GM19099 (cell line): Measurements from ENCODE around the gene PCK2.

Experiments
- POLR2A ChIP-seq: IDR thresholded peaks from 3 replicates; pipeline ENCODE4 v1.6.1; 2011; ENCODE audit warnings: low read depth; ENCODE audit not compliant: insufficient read length; ENCODE audit errors: extremely low read depth

Gene PCK2

DNA sequence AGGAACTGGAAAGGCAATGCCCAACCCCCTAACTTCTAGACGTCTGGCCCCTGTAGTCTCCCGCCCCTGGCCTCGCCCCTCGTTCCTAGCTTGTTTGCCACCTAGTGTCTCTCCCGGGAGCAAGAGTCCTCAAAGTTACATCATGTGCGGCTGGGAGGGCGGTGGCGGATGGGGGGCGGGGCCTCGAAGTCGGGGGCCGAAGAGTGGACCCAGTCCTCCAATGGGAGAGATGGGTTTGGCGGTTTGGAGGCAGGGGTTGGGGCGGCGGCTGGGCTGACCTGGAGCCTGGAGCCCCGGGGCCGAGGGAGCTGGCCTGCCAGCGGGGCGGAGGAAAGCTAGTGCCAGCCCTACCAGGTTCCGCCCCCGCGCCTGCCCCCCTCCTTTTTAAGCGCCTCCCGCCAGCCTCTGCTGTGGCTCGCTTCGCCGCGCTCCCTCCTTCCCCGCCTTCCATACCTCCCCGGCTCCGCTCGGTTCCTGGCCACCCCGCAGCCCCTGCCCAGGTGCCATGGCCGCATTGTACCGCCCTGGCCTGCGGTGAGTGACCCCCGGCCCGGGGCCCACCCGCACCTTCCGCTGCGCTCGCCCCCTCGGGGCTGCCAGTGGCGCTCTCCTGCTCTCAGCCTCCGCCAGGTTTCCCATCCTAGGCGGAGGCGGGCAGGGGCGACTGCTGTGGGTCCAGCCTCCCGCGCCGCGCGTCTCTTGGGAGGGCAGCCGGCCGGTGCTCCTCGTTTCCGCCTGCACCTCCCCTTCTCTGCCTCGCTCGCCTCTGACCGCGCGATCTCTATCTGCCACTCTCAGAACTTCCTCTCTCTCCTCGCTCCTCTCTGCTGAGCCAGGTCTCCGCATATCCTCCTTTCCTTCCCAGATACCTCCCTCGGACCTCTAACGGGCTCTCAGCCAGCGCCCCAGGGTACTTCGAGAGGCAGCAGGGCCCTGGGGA is at the start of gene PCK2:
TSS of gene PCK2 (plus strand) at position 411 of the 940 bp plus-strand sequence. CDS start at position 506, 95 bp downstream.
- TF ChIP-seq POLR2A = peak; percentile 98

DNA sequence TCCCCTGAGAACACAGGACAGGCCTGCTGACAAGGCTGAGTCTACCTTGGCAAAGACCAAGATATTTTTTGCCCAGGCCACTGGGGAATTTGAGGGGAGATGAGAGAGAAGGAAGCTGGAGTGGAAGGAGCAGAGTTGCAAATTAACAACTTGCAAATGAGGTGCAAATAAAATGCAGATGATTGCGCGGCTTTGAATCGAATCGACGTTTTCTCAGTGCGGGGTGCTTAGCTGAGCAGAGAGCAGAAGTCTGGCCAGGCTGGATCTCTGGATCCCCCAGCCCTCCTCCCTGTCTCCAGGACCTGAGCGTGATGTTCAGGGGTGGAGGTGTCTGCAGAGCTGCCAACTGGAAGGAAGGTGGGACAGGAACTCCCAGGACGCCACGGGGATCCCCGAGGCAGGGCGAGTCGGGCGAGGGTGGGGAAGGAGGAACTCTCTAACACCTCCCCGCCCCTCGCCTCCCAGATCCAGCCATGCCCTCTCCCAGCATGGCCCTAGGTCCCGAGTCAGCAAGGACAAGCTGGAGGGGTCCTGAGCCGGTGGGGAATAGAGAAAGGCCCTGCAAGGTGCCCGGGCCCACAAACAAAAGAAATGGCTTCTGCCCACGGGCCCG is 42.8 kb upstream of the PCK2 start:
- no peak for TF ChIP-seq POLR2A

DNA sequence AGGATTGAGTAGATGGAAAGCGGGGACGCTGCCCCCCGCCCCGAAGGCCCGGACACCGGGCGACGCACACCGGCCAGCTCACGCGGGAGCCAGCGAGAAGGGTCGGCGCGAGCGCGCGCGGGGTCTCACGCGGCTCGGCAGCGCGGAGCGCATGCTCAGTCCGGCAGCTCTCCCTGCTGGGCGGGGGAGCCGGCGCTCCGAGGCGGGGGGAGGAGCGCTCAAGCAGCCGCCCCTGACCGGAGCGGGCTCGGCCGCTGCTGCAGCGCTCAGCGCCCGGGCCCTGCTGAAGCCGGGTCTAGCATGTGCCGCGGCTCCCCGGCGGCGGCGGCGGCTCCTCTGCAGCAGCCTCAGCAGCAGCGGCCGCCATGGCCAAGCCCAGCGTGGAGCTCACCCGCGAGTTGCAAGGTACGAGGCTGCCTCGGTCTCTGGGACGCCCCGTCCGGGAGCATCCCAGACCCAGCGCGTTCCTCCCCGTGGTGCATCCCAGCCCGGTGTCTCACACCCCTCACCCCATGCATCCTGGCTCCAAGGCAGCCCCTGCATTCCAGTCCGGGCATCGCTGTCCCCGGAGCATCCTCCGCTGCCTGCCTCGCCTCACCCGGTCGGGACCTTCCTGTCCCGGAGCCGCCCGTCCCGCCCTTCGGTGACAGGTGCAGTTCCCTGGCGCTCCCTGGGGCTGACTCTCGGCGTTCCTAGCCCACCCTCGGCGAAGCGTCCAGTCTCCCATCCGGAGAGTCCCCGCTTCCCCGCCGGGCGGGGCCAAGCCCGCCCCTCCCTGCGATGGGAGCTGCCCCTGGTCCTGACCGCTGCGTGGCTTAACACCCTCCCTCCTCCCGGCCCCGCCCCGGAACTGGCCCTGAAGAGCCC is 42.1 kb upstream of the PCK2 start, which contains the start of gene CARMIL3:
TSS of gene CARMIL3 (plus strand) at position 221 of the 867 bp plus-strand sequence. CDS start at position 366, 145 bp downstream.
- peak; percentile 60 for TF ChIP-seq POLR2A

DNA sequence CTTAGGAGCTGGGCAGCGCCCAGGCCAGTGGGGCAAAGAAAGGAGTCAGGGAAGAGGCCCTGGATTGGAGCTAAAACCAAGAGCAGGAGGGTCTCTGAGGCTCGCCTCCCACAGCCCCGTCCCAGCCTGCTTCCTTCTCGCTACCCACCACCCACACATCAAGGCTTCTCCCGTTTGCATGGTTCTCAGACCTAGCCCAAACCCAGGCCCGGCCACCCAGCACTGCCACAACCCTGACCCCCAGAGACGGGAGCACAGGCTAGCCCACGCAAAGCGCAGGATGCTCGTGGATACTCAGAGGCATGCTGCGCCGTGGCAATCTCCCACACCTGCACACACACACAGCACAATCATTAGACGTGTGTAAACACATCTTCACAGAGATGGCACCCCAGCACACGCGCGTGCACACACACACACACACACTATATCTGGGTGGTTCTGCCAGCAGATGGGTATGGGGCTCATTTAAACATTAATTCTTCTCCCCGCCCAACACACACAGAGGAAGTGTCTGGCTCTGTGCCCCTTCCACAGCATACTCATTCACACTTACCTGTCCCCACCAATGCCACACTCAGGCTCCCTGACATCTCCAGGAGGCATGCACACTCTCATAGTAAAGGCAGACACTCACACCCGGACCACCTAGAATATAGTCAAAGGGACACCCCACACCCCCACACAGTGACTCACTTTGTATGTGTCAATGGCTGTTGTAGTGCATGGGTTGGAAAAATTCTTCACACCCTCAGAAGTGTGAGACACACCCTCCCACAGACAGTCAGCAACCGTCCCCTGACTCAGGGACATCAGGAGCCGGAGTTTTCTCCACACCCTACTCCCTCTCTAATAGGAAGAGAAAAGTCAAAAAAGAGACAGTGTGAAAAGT is 41.2 kb upstream of the PCK2 start:
- no peak for TF ChIP-seq POLR2A

DNA sequence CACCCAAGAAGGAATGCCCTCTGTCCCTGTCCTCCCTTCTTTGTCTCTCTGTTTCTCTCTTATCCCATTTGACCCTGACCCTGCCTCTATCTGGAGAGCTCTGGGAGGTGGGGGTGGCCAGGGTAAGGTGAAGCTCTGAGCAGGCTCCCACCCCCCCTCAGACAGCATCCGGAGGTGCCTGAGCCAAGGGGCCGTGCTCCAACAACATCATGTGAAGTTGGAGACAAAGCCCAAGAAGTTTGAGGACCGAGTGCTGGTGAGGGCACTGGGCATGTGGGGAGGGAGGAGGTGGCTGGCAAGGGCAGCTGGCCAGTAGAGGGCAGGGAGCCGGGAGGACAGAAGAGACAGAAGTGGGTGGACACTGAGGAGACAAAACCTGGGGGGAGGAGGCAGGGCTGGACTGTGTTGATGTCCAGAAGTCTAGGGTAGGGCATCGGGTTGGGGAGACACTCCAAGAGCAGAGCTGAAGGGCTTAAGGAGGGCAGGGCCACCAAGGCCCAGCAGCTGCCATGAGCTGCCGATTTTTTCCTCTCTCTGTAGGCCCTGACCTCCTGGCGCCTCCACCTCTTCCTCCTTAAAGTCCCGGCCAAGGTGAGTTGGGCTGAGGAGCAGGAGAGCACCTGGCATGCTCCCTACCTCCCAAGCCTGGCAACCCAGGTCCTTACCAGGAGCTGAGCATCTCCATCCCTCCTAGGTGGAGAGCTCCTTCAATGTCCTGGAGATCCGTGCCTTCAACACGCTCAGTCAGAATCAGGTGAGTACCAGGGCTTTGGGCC is 40.4 kb upstream of the PCK2 start:
- no peak for TF ChIP-seq POLR2A

DNA sequence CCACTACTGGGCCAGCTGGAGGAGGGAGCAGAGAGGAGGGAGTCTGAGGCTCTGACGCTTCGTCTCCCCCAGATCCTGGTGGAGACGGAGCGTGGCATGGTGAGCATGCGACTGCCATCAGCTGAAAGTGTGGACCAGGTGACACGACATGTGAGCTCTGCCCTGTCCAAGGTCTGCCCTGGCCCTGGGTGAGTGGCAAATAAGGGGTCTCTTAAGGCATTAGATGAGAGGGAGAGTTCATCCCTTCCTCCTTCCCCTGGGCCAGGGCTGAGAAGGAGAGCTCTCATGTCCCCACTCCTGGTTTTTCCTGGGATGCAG is 39.8 kb upstream of the PCK2 start:
- TF ChIP-seq POLR2A = no peak

DNA sequence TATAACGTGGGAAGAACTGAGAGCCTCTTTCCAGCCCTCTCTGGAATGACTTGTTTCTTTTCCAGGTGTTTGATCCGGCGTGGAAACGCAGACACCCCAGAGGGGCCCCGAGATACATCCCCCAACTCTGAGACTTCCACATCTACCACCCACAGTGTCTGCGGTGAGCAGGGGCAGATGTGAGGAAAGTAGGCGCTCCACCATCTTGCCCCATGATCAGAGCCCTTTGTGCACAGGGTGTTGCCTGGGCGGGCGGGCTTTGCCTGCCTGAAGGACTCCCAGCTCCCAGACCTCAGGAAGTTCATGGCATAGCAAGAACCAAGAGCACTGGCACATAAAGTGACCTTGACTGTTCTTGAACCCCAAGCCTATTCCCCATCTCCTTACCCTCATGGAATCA is 39.5 kb upstream of the PCK2 start:
- TF ChIP-seq POLR2A = no peak

DNA sequence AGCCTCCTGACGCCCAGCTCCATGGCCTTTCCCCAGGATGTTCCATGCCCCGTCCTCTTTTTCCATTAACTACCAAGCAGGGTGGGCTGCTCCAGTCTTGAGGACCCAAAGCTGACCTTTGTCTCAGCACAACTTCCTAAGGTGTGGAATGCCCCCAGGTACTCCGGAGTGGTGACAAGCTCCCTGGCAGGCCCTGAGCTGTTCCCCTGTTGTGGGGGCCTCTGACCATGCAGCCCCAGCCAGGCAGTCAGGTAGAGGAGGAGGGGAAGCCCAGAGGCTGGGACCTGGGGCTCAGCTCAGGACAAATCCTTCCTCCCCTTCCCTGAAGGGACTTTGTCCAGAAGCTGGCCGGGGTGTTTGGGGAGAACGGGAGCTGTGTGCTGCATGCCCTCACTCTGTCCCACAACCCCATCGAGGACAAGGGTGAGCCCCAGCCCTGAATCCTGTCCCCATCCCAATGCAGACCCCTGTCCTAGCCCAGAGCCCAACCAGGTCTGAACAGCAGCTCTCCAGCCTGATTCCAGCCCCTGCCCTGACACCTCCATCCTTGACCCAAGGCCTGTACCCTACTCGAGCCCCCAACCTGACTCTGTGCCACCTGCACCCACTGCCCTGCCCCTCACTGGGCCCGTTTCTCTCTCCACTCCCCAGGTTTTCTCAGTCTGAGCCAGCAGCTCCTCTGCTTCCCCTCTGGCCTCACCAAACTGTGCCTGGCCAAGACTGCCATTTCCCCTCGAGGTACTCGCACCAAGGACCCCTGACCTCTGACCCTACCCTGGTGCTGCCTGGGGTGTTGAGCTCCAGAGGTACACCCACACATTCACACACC is 37.9 kb upstream of the PCK2 start:
- no peak for TF ChIP-seq POLR2A

DNA sequence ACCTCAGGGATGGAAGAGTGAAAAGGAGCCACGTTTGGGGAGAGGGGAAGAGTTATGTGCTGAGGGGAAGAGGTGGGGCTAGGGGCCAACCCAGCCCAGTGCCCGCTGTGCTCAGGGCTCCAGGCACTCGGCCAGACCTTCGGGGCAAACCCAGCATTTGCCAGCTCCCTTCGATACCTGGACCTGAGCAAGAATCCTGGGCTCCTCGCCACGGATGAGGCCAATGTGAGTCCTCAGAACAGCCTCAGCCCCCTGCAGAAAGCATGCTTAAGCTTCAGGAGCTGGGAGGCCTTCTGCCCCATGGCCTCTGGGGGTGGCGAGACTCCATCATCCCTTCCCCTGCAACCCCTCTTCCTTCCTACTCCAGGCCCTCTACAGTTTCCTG is 37.3 kb upstream of the PCK2 start:
- TF ChIP-seq POLR2A = no peak

DNA sequence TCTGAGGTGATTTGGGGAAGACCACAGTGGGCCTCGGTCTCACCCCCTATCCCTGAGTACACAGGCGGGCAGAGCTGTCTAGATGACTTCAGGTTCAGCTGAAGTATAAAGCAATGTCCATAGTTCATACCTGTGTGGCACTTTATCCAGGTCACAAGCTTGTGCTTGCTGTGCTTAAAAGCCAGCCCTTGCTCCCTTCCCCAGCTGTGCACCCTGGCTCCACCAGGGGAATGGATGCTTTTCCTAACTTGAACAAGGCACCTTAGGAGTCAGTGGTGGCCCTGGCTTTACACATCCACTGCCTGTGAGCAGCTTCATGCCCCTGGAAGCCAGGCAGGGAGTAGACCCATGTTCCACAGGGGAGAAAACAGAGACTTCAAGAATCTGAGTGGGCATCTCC is 36.8 kb upstream of the PCK2 start:
- no peak for TF ChIP-seq POLR2A

DNA sequence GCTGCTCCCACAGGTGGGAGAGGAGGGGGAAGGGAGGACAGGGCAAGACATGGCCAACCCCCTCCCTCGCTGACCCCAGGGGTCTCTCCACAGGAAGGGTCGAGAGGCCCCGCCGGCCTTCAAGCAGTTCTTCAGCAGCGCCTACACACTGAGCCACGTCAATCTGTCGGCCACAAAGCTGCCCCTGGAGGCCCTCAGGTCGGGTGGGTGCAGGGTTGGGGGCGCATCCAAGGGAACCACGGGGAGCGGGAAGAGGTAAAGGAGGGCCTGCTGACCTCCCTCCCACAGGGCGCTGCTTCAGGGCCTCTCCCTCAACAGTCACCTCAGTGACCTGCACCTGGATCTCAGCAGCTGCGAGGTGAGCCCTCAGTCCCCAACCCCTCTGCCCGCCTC is 36.2 kb upstream of the PCK2 start:
- no peak for TF ChIP-seq POLR2A

DNA sequence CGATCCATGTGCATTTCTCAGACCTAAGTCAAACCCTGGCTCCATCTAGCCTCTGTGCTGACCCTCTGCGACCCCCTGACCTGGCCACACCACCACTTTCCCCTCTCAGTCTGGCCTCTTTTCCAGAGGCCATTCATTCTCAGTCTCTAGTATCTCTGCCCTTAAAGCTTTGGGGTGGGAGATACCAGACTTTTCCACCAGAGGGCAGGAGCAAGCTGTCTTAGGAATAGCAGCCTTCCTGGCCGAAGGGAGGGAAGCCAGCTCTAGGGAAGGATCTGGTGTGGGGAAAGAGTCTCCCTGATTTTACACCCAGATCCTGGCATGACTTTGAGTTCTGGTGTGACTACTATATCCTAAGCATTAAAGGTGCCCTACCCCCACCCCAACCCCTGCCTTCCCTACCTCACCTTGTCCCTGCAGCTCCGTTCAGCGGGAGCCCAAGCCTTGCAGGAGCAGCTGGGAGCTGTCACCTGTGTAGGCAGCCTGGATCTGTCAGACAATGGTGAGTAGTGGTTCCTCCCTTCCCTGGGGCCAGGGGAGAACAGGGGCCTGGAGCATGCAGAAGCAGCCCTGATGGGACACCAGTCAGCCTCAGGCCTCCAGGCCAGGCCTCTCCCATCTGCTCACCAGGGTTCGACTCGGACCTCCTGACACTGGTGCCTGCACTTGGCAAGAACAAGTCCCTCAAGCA is 35.7 kb upstream of the PCK2 start:
- no peak for TF ChIP-seq POLR2A
